ENCODE results near the gene COL17A1. TPM values are rescaled to one million over a fixed set of nuclear protein-coding genes. Genes with fewer than 3 reads are reported as not detected.

The COL17A1 gene
- polyA plus RNA-seq, 1 donor (not counting 4 experiments of a cell fraction or from before 2014, with no cell fraction given): 2,386 TPM

DNA sequence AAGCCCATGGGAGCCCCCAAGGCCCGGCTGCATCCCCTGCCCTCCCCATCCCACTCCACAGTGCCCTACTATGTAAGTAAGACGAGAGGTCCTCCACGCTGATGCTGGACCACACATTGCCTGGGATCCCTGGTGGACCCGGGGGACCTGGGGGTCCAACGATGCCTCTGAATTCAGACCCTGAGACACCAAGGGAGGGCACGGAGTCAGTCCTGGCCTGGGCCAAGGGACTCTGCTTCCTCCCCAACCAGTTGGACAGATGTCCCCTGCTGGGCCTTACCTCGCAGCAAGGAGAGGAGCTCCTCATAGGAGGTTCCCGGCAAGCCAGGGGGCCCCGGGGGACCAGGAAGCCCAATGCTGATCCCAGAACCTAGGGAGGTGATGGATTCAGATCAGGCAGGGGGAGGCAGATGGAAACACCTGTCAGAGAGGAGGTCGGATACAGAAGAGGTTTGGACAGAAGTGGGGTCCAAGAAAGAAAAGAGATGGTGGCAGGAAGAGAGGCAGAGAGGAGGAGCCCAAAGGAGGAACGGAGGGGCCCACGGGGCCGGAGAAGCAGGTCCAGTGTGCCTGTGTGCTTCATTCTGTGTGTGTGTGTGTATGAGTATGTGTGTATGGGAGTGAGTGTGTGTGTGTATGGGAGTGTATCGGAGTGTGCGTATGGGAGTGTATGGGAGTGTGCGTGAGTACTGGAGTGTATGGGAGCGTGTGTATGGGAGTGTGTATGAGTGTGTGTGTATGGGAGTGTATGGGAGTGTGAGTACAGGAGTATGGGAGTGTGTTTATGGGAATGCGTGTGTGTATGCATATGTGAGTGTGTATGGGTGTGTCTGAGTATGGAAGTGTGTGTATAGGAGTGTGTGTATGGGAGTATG, 50.2 kb downstream of the COL17A1 start:
- H3K36me3 ChIP-seq (ENCODE audit: control insufficient read depth in 2 of 2, extremely low read depth in 1 of 2, insufficient read depth in 2 of 2, low read length in 2 of 2): peaks cover 71 to 86% of the 10 kb centered on the region in 2 experiments
- H3K4me2 ChIP-seq (ENCODE audit: control insufficient read depth, extremely low read depth, insufficient read depth, low read depth, low read length): no peak overlapping the region
- H3K4me1 ChIP-seq (ENCODE audit: control insufficient read depth, extremely low read depth, insufficient read depth, low read length): no peaks in the 10 kb centered on the region
- no peak overlapping the region for H2AFZ ChIP-seq (ENCODE audit: control insufficient read depth, low read length)
- H4K20me1 ChIP-seq (ENCODE audit: control insufficient read depth, extremely low read depth, insufficient read depth, low read length): peaks cover 7% of the 10 kb centered on the region
- TF ChIP-seq, protein P1, sequence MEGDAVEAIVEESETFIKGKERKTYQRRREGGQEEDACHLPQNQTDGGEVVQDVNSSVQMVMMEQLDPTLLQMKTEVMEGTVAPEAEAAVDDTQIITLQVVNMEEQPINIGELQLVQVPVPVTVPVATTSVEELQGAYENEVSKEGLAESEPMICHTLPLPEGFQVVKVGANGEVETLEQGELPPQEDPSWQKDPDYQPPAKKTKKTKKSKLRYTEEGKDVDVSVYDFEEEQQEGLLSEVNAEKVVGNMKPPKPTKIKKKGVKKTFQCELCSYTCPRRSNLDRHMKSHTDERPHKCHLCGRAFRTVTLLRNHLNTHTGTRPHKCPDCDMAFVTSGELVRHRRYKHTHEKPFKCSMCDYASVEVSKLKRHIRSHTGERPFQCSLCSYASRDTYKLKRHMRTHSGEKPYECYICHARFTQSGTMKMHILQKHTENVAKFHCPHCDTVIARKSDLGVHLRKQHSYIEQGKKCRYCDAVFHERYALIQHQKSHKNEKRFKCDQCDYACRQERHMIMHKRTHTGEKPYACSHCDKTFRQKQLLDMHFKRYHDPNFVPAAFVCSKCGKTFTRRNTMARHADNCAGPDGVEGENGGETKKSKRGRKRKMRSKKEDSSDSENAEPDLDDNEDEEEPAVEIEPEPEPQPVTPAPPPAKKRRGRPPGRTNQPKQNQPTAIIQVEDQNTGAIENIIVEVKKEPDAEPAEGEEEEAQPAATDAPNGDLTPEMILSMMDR (optimal IDR thresholded peaks at IDR 0.05 in 1 of 3, IDR thresholded peaks at IDR 0.05 in 1 of 3, conservative IDR thresholded peaks at IDR 0.05 in 1 of 3; ENCODE audit: extremely low read depth in 1 of 3, insufficient read depth in 2 of 3, low read length in 3 of 3): no peak
- TF ChIP-seq EZH2 (IDR thresholded peaks at IDR 0.05; ENCODE audit: low read length): no peak
- H3K4me3 ChIP-seq (ENCODE audit: control insufficient read depth in 2 of 3, extremely low read depth in 1 of 3, insufficient read depth in 2 of 3, low read depth in 1 of 3, low read length in 3 of 3): no peak overlapping the region
- no peak for DNase-seq (ENCODE audit: low read depth, low spot score)
- dilution Hi-C loops (cut with MboI; ENCODE audit: extremely low pct_ligation_motif_present, low sequenced_read_pairs): no loop called here
- H3K27ac ChIP-seq (ENCODE audit: control insufficient read depth, insufficient read depth, low read length): no peak overlapping the region
- no peaks in the 10 kb centered on the region for H3K9me3 ChIP-seq (ENCODE audit: control insufficient read depth, low read depth, low read length)
- no peaks in the 10 kb centered on the region for H3K27me3 ChIP-seq (ENCODE audit: control insufficient read depth, extremely low read depth, insufficient read depth, low read length)
- no peak for FAIRE-seq
- H3K79me2 ChIP-seq (ENCODE audit: control insufficient read depth, insufficient read depth, low read length): no peaks in the 10 kb centered on the region
- no peak overlapping the region for H3K9ac ChIP-seq (ENCODE audit: control insufficient read depth, extremely low read depth, insufficient read depth, low read length)
- H3K9me1 ChIP-seq (ENCODE audit: control insufficient read depth, extremely low read depth, insufficient read depth, low read length): no peaks in the 10 kb centered on the region

DNA sequence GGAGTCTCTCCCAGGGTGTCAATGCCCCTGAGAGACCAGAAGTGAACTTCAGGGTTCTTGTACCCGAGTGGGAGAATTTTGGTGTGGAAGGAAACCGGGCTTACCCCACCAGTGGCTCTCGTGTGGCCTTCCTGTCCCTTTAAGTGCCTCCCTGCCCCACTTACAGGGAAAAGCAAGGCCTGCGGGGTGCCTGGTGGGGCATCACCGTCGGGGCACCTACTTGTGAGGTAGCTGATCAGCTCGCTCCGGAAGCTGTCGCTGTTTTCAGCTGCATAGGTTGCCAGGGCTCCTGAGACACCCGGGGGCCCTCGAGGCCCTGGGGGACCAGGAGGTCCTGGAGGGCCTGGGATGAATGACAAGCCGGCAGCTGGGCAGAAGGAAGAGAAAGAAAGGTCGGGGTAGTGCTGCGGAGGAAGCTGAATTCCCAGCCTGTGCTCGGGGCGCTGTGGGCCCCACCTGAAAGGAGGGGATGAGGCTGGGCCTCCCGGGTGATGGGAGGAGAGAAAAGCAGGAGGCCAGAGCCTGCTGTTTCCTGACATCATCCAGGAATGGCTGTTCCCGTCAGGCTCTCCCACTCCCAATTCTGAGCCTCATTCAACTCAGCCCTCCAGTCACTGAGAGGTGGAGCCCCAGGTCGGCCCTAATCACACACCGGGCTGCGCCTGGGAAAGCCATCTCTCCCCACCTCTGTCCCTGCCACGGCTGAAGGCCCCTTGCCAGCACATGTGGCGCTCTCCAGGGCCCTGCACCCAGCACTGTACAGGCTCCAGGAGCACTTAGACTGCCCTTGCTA, 51.1 kb downstream of the COL17A1 start:
- dilution Hi-C loops (cut with MboI; ENCODE audit: extremely low pct_ligation_motif_present, low sequenced_read_pairs): no loop called here
- Histone ChIP-seq H3K4me1 (ENCODE audit: control insufficient read depth, extremely low read depth, insufficient read depth, low read length) (no peaks in the 10 kb centered on the region), H3K9me3 (ENCODE audit: control insufficient read depth, low read depth, low read length) (no peaks in the 10 kb centered on the region), H3K4me3 (ENCODE audit: control insufficient read depth in 2 of 3, extremely low read depth in 1 of 3, insufficient read depth in 2 of 3, low read depth in 1 of 3, low read length in 3 of 3) (no peak overlapping the region), H3K9ac (ENCODE audit: control insufficient read depth, extremely low read depth, insufficient read depth, low read length) (no peak overlapping the region), H2AFZ (ENCODE audit: control insufficient read depth, low read length) (no peak overlapping the region), H3K79me2 (ENCODE audit: control insufficient read depth, insufficient read depth, low read length) (no peaks in the 10 kb centered on the region), H3K36me3 (ENCODE audit: control insufficient read depth in 2 of 2, extremely low read depth in 1 of 2, insufficient read depth in 2 of 2, low read length in 2 of 2) (peaks cover 64 to 78% of the 10 kb centered on the region in 2 experiments), H3K27me3 (ENCODE audit: control insufficient read depth, extremely low read depth, insufficient read depth, low read length) (no peaks in the 10 kb centered on the region), H3K9me1 (ENCODE audit: control insufficient read depth, extremely low read depth, insufficient read depth, low read length) (no peaks in the 10 kb centered on the region), H3K4me2 (ENCODE audit: control insufficient read depth, extremely low read depth, insufficient read depth, low read depth, low read length) (no peak overlapping the region), H3K27ac (ENCODE audit: control insufficient read depth, insufficient read depth, low read length) (no peak overlapping the region), H4K20me1 (ENCODE audit: control insufficient read depth, extremely low read depth, insufficient read depth, low read length) (peaks cover 7% of the 10 kb centered on the region)
- TF ChIP-seq EZH2 (IDR thresholded peaks at IDR 0.05; ENCODE audit: low read length): no peak
- FAIRE-seq: no peak
- no peak for DNase-seq (ENCODE audit: low read depth, low spot score)
